Gastroesophageal sphincter (tissue), 4 donors: ENCODE data around the gene CARD11. TPM values are rescaled to one million over a fixed set of nuclear protein-coding genes. Genes with fewer than 3 reads are reported as not detected.

Experiments
- ATAC-seq: fragments of 150-250 bp; one replicate; pipeline ENCODE4 v1.9.1; 2016; ENCODE audit warnings: mild to moderate bottlenecking, moderate library complexity
- H3K27ac ChIP-seq, 4 donors: fragments of 200-600 bp; sonication (generic) in 3 of 4; 1 replicate in 3 of 4; 2 replicates in 1 of 4; pipeline ENCODE4 v1.5.1; 2016 to 2019
- H3K27me3 ChIP-seq: fragments of 200-600 bp; sonication (generic); one replicate; pipeline ENCODE4 v1.5.1; 2019
- H3K36me3 ChIP-seq, 2 donors: fragments of 200-600 bp; sonication (generic); one replicate each; pipeline ENCODE4 v1.5.1; 2019; ENCODE audit warnings: control low read depth in 1 of 2
- H3K4me1 ChIP-seq, 3 donors: fragments of 200-600 bp; sonication (generic); 1 replicate in 2 of 3; 2 replicates in 1 of 3; pipeline ENCODE4 v1.5.1; 2016 to 2019; ENCODE audit warnings: control low read depth in 2 of 3
- H3K4me3 ChIP-seq, 2 donors: fragments of 200-600 bp; sonication (generic); one replicate each; pipeline ENCODE4 v1.5.1; 2019; ENCODE audit warnings: mild to moderate bottlenecking in 1 of 2, moderate library complexity in 1 of 2
- H3K9me3 ChIP-seq, 3 donors: fragments of 200-600 bp; sonication (generic); one replicate each; pipeline ENCODE4 v1.5.1; 2017 to 2019; ENCODE audit warnings: control low read depth in 2 of 3
- CTCF ChIP-seq, 4 experiments: fragments of 200-600 bp in 2 of 4; fragments of 450-650 bp in 2 of 4; sonication (generic) in 1 of 4; IDR thresholded peaks; one replicate each; pipeline ENCODE4 v1.5.1; 2017 to 2019; ENCODE audit warnings: antibody characterized with exemption in 4 of 4, mild to moderate bottlenecking in 2 of 4, moderate library complexity in 2 of 4
- EP300 ChIP-seq: sonication (generic); formaldehyde crosslinking; IDR thresholded peaks from one replicate; pipeline ENCODE4 v1.6.1; 2017; ENCODE audit warnings: antibody characterized with exemption, mild to moderate bottlenecking
- POLR2A ChIP-seq, 2 donors: fragments of 450-650 bp; IDR thresholded peaks; one replicate each; pipeline ENCODE4 v1.6.1; 2017; ENCODE audit warnings: antibody characterized with exemption in 2 of 2, mild to moderate bottlenecking in 2 of 2, moderate library complexity in 1 of 2
- POLR2AphosphoS5 ChIP-seq: sonication (generic); formaldehyde crosslinking; IDR thresholded peaks from one replicate; pipeline ENCODE4 v1.6.1; 2017; ENCODE audit warnings: antibody characterized with exemption
- WGBS, 2 donors: methylation state at CpG; one replicate each; pipeline ENCODE4 v1.1.5; 2018; ENCODE audit warnings: low coverage in 1 of 2; 5-methylcytosine and 5-hydroxymethylcytosine counted together
- total RNA-seq, 4 donors: library from RNA; depleted of rRNA; stranded (reverse); fragments of >200 nt; gene quantifications; one replicate each; pipeline ENCODE4 v1.1.0, GENCODE V29; 2016

CARD11 gene
- total RNA-seq, 4 donors from 2014 or later: 0.27 to 0.67 (median 0.45) TPM

- 21 to 55% methylated on average over 2 of the region's 2 CpGs for WGBS, 2 donors
- H3K27me3 ChIP-seq: peaks cover 16% of the 10 kb centered on the region
- no peak for ATAC-seq
- H3K9me3 ChIP-seq: peaks cover 0 to 25% (median 0%) of the 10 kb centered on the region in 3 donors
- TF ChIP-seq POLR2A (IDR thresholded peaks at IDR 0.05): no peak
- no peak for TF ChIP-seq CTCF (IDR thresholded peaks at IDR 0.05)
- TF ChIP-seq EP300: no peak
- no peak for TF ChIP-seq POLR2AphosphoS5
- no peak overlapping the region for H3K27ac ChIP-seq
- no peaks in the 10 kb centered on the region for H3K4me1 ChIP-seq
- H3K36me3 ChIP-seq: no peaks in the 10 kb centered on the region
- no peak overlapping the region for H3K4me3 ChIP-seq
Measured at GRCh38 chr7:2948749-2949148, 94.9 kb downstream of the CARD11 start.

GRCh38 chr7:2947058-2947780, 96.4 kb downstream of the CARD11 start:
- peaks cover 22% of the 10 kb centered on the region for H3K27me3 ChIP-seq
- WGBS, 2 donors: 83% methylated on average over 7 to 11 of the region's 12 CpGs
- H3K4me1 ChIP-seq: no peaks in the 10 kb centered on the region
- ATAC-seq: no peak
- H3K36me3 ChIP-seq: no peaks in the 10 kb centered on the region
- no peak overlapping the region for H3K27ac ChIP-seq
- no peak for TF ChIP-seq POLR2A (IDR thresholded peaks at IDR 0.05)
- no peak overlapping the region for H3K4me3 ChIP-seq
- H3K9me3 ChIP-seq: peaks cover 0 to 25% (median 0%) of the 10 kb centered on the region in 3 donors

DNA sequence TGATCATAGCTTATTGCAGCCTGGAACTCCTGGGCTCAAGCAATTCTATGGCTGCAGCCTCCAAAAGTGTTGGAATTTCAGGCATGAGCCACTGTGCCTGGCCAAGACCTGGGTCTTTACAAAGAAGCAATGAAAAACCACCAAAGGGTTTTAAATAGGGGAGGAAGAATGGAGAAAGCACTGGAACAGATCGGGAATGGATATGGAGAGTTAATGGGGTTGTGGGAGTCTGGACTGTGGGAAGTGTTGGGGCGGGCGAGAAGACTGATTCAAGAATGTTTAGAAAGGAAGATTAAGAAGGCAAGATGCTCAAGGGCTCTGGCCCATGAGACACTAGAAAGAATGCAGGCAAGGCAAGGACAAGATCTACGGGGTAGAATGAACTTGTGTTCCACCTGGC, 98.5 kb downstream of the CARD11 start:
- no peaks in the 10 kb centered on the region for H3K4me1 ChIP-seq
- TF ChIP-seq POLR2AphosphoS5 (no peak), CTCF (IDR thresholded peaks at IDR 0.05) (no peak), POLR2A (IDR thresholded peaks at IDR 0.05) (no peak), EP300 (no peak)
- H3K27ac ChIP-seq: no peak overlapping the region
- WGBS, 2 donors: 84% methylated on average over 4 of the region's 4 CpGs; no CpG with 5 or more reads in 1 of the 2 donors
- H3K36me3 ChIP-seq: no peaks in the 10 kb centered on the region
- no peak overlapping the region for H3K4me3 ChIP-seq
- peaks cover 30% of the 10 kb centered on the region for H3K27me3 ChIP-seq
- no peak for ATAC-seq
- H3K9me3 ChIP-seq: peaks cover 0 to 18% (median 0%) of the 10 kb centered on the region in 3 donors

DNA sequence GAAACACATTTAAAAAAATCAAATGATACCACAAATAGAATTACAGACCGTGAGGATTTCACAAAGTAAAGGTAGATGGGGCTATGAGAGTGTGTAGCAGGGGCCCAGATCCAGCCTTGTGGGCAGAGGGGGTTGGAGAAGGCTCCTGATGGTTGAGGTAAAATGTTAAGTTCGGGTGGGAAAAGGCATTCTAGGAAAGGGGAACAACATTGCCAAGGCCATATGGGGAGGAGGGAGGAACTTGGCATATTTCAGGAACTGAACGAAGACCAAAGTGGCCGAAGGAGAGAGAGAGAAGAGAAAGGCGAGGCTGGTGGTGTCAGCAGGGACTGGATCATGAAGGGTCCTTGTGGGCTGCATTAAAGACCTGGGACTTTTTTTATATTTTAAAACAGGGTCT, 98.9 kb downstream of the CARD11 start:
- ATAC-seq: no peak
- no peaks in the 10 kb centered on the region for H3K4me1 ChIP-seq
- H3K36me3 ChIP-seq: no peaks in the 10 kb centered on the region
- TF ChIP-seq EP300 (no peak), CTCF (IDR thresholded peaks at IDR 0.05) (no peak), POLR2AphosphoS5 (no peak), POLR2A (IDR thresholded peaks at IDR 0.05) (no peak)
- WGBS, 2 donors: 56 to 68% methylated on average over 5 of the region's 5 CpGs
- peaks cover 34% of the 10 kb centered on the region for H3K27me3 ChIP-seq
- H3K27ac ChIP-seq: no peak overlapping the region
- H3K9me3 ChIP-seq: peaks cover 0 to 13% (median 0%) of the 10 kb centered on the region in 3 donors
- H3K4me3 ChIP-seq: no peak overlapping the region

DNA sequence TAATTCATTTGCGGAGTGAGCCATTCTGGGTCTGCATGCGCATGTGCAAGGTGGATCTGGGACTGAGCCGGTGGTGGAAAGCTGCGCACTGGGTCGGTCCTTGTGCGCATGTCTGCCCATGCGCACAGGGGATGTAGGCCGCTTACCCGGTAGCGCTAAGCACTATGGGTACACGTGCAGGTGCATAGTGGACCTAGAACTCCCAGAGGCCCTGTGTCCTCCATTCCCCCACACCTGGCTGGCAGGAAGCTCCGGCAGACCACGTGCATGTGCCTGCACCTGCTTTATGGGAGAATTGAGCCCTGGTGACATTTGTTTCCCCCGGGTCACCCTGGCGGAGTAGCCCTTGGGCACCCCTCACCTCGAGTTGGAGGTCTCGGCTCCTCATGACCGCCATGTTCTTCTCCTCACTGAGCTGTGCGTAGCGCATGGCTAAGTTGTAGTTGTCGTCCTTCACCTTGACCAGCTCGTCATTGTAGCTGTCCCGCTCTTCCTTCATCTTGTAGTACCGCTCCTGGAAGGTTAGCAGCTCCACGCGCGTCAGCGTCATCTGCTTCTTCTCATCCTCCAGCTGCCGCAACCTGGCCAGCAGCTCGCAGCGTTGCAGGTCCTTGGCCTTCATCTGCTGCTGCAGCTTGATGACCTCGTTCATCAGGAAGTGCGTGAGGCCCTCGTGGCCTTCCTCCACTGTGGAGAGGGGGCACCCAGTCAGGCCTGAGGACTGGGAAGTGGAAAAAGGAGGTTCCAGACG, 99.6 kb downstream of the CARD11 start:
- H3K9me3 ChIP-seq: peaks cover 0 to 6% (median 0%) of the 10 kb centered on the region in 3 donors
- H3K4me1 ChIP-seq: no peaks in the 10 kb centered on the region
- H3K27me3 ChIP-seq: peaks cover 42% of the 10 kb centered on the region
- no peak overlapping the region for H3K4me3 ChIP-seq
- no peak for ATAC-seq
- TF ChIP-seq CTCF (IDR thresholded peaks at IDR 0.05) (no peak), POLR2A (IDR thresholded peaks at IDR 0.05) (no peak), EP300 (no peak), POLR2AphosphoS5 (no peak)
- 93 to 96% methylated on average over 8 to 18 of the region's 35 CpGs for WGBS, 2 donors
- no peaks in the 10 kb centered on the region for H3K36me3 ChIP-seq
- no peak overlapping the region for H3K27ac ChIP-seq
